GM12865 (cell line): ENCODE measurements around the gene RXRG.

Experiments
- DNase-seq: peaks from one replicate; pipeline ENCODE4 v3.0.0; 2010; ENCODE audit warnings: low read depth
- H3K4me3 ChIP-seq: 2 replicates; pipeline ENCODE4 v1.5.1; 2011; ENCODE audit warnings: mild to moderate bottlenecking, low read depth, low read length, control low read depth
- CTCF ChIP-seq: IDR thresholded peaks from 2 replicates; pipeline ENCODE4 v1.5.1; 2011; ENCODE audit warnings: low read length, control low read depth, low read depth, inconsistent platforms; ENCODE audit not compliant: insufficient read depth; ENCODE audit errors: missing control alignments

Gene RXRG

GRCh38 chr1:165403835-165404482, 41.0 kb downstream of the RXRG start:
- DNase-seq = peak; percentile 48
- H3K4me3 ChIP-seq = no peak overlapping the region
- TF ChIP-seq CTCF = peak; percentile 56

- no peak overlapping the region for H3K4me3 ChIP-seq
- no peak for DNase-seq
- TF ChIP-seq CTCF = no peak
Observed at GRCh38 chr1:165402517-165403111, 42.3 kb downstream of the RXRG start.

DNA sequence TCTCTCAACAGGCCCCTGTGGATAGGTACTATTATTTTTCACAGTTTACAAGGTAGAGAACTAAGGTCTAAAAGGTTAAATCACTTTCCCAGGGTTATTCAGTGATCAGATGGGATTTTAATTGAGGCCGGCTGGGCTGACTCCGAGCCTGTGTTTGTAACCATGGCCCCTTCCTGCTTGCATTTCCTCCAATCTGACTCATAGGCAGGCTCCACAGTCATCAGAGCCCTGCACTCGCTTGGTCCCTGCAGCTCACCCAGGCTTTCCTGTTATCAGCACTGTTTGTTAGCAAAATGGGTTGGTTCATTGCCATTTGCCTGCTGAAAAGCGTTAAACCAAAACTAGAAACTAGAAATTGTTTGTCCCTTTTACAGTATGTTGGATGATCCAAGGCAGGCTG, 47.0 kb downstream of the RXRG start:
- no peak for TF ChIP-seq CTCF
- no peak for DNase-seq
- no peak overlapping the region for H3K4me3 ChIP-seq

DNA sequence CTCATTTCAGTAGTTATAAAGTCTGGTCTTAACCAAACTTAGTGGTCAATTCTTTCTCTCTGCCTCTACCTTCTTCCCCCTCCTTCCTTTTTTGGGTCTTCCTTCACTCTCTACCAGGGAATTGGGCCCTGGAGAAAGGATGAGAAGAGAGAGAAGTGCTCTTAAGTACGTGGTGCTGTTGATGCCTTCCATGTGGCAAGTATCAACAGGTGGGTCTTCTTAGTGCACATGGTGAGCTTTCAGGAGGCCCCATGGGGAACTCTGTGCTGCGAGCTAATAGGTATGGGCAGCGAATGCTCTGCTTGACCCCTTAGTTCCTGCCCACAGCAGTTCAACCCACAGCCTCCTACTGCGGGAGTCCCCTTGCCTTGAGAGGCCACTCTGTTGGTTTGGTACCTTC, 49.0 kb downstream of the RXRG start:
- no peak overlapping the region for H3K4me3 ChIP-seq
- TF ChIP-seq CTCF = no peak
- no peak for DNase-seq

DNA sequence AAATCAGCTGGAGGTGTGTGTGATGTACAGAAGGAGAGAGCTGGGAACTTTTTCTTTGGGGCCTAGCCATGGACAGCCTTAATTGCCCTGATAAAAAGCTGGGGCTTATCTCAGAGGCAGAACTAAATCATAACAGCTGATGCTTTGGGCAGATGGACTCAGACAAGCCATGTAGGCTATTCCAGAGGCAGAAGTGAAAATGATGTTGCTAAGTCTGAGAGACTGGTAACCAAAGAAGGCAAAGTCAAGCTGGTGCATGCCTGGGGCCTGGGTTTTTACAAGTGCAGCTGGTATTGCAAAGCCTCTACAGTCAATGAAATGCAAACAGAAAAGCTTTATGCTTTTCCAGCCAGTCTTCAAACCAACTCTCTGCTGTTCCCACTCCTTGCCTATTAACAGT, 49.4 kb downstream of the RXRG start:
- no peak overlapping the region for H3K4me3 ChIP-seq
- TF ChIP-seq CTCF = no peak
- peak; percentile 36 for DNase-seq

DNA sequence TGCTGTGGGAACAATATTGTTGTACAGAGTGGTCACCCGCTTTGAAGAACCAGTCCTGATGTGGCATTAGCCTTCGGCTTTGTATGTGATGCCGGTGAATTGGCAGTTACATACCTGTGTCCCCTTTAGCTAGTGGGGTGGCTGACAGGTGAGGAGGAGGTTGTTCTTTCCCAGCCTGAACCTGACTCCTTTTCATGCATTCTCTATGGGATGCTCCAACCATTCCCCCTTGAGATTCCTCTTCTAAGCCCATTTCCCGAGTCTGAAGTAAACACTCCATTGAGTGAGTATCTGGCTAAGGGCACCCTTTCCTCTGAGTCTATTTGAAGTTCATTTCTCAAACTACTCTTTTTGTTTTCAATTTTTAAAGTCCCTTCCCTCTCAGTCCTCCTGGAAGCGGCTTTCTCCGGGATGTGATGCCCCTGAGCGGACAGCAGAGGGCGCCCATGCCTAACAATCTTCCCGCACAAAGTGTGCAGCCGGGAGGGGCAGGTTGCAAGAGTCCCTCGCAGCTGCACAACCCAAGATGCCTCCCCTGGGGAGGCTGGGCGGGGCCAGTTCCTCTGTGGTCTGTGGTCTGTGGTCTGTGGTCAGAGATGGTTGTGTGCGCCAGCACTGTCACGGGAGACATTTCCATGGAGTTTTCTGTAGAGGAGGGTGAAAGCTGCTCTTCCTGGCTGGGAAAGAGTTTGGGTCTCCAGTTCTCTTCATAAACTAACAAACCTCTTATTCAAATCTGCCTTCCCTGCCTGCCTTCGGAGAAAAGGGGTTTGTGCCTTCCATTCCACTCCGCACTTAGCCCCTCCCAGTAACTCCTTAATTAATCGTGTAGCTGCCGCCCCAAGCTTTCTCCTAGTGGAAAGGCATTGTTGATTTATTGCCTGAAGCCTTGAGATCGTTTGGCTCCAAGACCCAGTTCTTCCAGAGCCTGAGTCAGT, 52.0 kb downstream of the RXRG start:
- TF ChIP-seq CTCF = peak; percentile 89
- H3K4me3 ChIP-seq = no peak overlapping the region
- peak; percentile 93 for DNase-seq
